ENCODE measurements around the gene IGSF9B. TPM values are rescaled to one million over a fixed set of nuclear protein-coding genes. Genes with fewer than 3 reads are reported as not detected.

The IGSF9B gene
- total and polyA plus RNA-seq, 9 of the 15 experiments (the other 6 are each of a cell fraction or from before 2014, with no cell fraction given): 0.09 TPM; not detected in 8

DNA sequence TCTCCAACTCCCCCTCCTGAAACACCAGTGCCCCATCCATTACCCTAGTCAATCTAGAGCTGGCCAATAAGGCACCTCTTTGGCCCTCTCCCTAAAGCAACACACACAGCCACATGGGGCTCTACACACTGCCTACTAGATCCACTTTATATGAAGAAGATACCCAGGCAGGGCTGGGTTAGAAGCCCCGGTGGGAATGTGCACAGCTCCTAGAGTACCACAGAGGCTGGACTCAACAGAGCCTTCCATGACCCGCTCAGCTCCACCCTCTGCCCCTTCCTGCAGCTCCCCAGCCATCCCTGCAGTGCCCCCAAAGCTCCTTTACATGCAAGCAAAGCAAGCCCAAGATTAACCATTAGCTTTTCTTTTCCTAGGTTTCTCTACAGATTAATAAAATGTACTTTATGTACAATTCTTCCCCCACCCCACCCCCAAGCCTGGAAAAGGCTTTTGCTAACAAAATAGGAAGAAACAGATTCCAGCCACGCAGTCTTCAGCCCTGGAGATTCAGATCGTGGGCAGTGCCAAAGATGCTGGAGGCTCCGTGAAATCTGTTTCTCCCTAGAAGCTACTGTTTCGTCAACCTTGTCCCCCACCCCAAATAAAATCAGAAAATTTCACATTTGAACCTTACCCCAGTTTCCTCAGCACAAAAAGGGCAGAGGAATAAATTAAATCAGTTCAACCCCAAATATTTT lies 51.8 kb downstream of the IGSF9B start:
- Histone ChIP-seq H3K4me3 (no peak overlapping the region), H3K9ac (ENCODE audit: insufficient read depth in 1 of 2, low read depth in 2 of 2, low read length in 2 of 2) (no peak overlapping the region), H3K27me3 (ENCODE audit: control insufficient read depth in 2 of 2, insufficient read depth in 2 of 2, low read length in 2 of 2) (peaks cover 2 to 33% of the 10 kb centered on the region in 2 experiments; a peak in 3 of 5 replicates), H4K20me1 (replicated peaks; ENCODE audit: control insufficient read depth, insufficient read depth, low read length) (no peaks in the 10 kb centered on the region; the same call in 1 of the 2 replicates), H3K36me3 (ENCODE audit: control insufficient read depth, insufficient read depth, low read length) (no peaks in the 10 kb centered on the region), H2AFZ (ENCODE audit: low read depth, low read length) (no peak overlapping the region), H3K27ac (ENCODE audit: extremely low read depth, low read depth, low read length) (no peak overlapping the region), H3K4me1 (replicated peaks in 1 of 2; ENCODE audit: control insufficient read depth in 2 of 2, insufficient read depth in 2 of 2, low read length in 2 of 2) (no peaks in the 10 kb centered on the region), H3K9me1 (ENCODE audit: control insufficient read depth, insufficient read depth, low read length) (no peaks in the 10 kb centered on the region), H3K4me2 (ENCODE audit: insufficient read depth, low read length) (no peak overlapping the region), H3K79me2 (ENCODE audit: control insufficient read depth, insufficient read depth, low read length) (no peaks in the 10 kb centered on the region), H3K9me3 (replicated peaks; ENCODE audit: control insufficient read depth, insufficient read depth, low read depth, low read length) (no peaks in the 10 kb centered on the region)
- no peak for DNase-seq (ENCODE audit: extremely low read depth in 1 of 4, low spot score in 3 of 4)
- no peak for FAIRE-seq
- 0% methylated on average over 6 of the region's 6 CpGs for WGBS (ENCODE audit: insufficient coverage, low coverage, missing lambda C conversion rate)
- in situ Hi-C loops (cut with MboI): no loop called here
- CTCF ChIA-PET (ENCODE audit: low intra/inter-chr PET ratio): no interaction called here
- intact Hi-C loops (cut with micrococcal nuclease): no loop called here
- BruUV-seq (replicated peaks): no TSS peak
- POLR2A ChIA-PET: interaction anchor here (0.6 kb wide), 1 partner anchor 173 kb away, joined by 3 read pairs; no protein-coding TSS in a partner anchor
- ATAC-seq: no peak
- TF ChIP-seq, protein P1, sequence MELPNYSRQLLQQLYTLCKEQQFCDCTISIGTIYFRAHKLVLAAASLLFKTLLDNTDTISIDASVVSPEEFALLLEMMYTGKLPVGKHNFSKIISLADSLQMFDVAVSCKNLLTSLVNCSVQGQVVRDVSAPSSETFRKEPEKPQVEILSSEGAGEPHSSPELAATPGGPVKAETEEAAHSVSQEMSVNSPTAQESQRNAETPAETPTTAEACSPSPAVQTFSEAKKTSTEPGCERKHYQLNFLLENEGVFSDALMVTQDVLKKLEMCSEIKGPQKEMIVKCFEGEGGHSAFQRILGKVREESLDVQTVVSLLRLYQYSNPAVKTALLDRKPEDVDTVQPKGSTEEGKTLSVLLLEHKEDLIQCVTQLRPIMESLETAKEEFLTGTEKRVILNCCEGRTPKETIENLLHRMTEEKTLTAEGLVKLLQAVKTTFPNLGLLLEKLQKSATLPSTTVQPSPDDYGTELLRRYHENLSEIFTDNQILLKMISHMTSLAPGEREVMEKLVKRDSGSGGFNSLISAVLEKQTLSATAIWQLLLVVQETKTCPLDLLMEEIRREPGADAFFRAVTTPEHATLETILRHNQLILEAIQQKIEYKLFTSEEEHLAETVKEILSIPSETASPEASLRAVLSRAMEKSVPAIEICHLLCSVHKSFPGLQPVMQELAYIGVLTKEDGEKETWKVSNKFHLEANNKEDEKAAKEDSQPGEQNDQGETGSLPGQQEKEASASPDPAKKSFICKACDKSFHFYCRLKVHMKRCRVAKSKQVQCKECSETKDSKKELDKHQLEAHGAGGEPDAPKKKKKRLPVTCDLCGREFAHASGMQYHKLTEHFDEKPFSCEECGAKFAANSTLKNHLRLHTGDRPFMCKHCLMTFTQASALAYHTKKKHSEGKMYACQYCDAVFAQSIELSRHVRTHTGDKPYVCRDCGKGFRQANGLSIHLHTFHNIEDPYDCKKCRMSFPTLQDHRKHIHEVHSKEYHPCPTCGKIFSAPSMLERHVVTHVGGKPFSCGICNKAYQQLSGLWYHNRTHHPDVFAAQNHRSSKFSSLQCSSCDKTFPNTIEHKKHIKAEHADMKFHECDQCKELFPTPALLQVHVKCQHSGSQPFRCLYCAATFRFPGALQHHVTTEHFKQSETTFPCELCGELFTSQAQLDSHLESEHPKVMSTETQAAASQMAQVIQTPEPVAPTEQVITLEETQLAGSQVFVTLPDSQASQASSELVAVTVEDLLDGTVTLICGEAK (IDR thresholded peaks at IDR 0.05): no peak
- TF ChIP-seq, protein P1 (CRISPR knock-in tag; IDR thresholded peaks at IDR 0.05): no peak
- TF ChIP-seq CCNT2 (IDR thresholded peaks at IDR 0.05; ENCODE audit: borderline replicate concordance, extremely low read depth, insufficient read length, low read depth, low read length) (no peak), HDAC6 (IDR thresholded peaks at IDR 0.05; ENCODE audit: low read depth, low read length) (no peak), OTX1 (CRISPR knock-in tag; IDR thresholded peaks at IDR 0.05) (no peak)
- TF ChIP-seq, protein P2, sequence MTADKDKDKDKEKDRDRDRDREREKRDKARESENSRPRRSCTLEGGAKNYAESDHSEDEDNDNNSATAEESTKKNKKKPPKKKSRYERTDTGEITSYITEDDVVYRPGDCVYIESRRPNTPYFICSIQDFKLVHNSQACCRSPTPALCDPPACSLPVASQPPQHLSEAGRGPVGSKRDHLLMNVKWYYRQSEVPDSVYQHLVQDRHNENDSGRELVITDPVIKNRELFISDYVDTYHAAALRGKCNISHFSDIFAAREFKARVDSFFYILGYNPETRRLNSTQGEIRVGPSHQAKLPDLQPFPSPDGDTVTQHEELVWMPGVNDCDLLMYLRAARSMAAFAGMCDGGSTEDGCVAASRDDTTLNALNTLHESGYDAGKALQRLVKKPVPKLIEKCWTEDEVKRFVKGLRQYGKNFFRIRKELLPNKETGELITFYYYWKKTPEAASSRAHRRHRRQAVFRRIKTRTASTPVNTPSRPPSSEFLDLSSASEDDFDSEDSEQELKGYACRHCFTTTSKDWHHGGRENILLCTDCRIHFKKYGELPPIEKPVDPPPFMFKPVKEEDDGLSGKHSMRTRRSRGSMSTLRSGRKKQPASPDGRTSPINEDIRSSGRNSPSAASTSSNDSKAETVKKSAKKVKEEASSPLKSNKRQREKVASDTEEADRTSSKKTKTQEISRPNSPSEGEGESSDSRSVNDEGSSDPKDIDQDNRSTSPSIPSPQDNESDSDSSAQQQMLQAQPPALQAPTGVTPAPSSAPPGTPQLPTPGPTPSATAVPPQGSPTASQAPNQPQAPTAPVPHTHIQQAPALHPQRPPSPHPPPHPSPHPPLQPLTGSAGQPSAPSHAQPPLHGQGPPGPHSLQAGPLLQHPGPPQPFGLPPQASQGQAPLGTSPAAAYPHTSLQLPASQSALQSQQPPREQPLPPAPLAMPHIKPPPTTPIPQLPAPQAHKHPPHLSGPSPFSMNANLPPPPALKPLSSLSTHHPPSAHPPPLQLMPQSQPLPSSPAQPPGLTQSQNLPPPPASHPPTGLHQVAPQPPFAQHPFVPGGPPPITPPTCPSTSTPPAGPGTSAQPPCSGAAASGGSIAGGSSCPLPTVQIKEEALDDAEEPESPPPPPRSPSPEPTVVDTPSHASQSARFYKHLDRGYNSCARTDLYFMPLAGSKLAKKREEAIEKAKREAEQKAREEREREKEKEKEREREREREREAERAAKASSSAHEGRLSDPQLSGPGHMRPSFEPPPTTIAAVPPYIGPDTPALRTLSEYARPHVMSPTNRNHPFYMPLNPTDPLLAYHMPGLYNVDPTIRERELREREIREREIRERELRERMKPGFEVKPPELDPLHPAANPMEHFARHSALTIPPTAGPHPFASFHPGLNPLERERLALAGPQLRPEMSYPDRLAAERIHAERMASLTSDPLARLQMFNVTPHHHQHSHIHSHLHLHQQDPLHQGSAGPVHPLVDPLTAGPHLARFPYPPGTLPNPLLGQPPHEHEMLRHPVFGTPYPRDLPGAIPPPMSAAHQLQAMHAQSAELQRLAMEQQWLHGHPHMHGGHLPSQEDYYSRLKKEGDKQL (CRISPR knock-in tag; IDR thresholded peaks at IDR 0.05; ENCODE audit: borderline replicate concordance): no peak
